ENCODE data around the gene ATP5F1D. TPM values are rescaled to one million over a fixed set of nuclear protein-coding genes. Genes with fewer than 3 reads are reported as not detected.

ATP5F1D gene
- total RNA-seq, 1 donor from 2014 or later: 7.1 TPM

- Histone ChIP-seq H3K9me3 (ENCODE audit: low read depth) (no peaks in the 10 kb centered on the region), H3K4me3 (no peak overlapping the region), H3F3A (ENCODE audit: low read depth) (peaks cover 14% of the 10 kb centered on the region), H3K27ac (no peak overlapping the region), H3K4me1 (peaks cover 19% of the 10 kb centered on the region), H3K79me2 (ENCODE audit: low read depth) (peaks cover 91% of the 10 kb centered on the region), H4K20me1 (ENCODE audit: low read depth) (peaks cover 88% of the 10 kb centered on the region), H3K4me2 (no peak overlapping the region), H3K9ac (no peak overlapping the region), H3K27me3 (no peaks in the 10 kb centered on the region), H2AFZ (replicated peaks) (no peak overlapping the region), H3K36me3 (no peaks in the 10 kb centered on the region)
- Mint-ChIP-seq H3K4me1 (peaks cover 34% of the 10 kb centered on the region), H3K36me3 (peaks cover 14% of the 10 kb centered on the region), H3K4me3 (no peak overlapping the region), H3K27ac (no peak overlapping the region), H3K9me3 (no peaks in the 10 kb centered on the region), H3K27me3 (ENCODE audit: insufficient read depth, low read depth) (peaks cover 4% of the 10 kb centered on the region)
- DNase-seq (ENCODE audit: low spot score): no peak
- TF ChIP-seq CTCF (IDR thresholded peaks at IDR 0.05): no peak
- no peak for TF ChIP-seq EZH2phosphoT487 (IDR thresholded peaks at IDR 0.05)
- no peak for TF ChIP-seq EZH2 (IDR thresholded peaks at IDR 0.05)
Measured at GRCh38 chr19:1210227-1210538, 31.4 kb upstream of the ATP5F1D start.

- Histone ChIP-seq H3K4me3 (no peak overlapping the region), H3K4me1 (peaks cover 19% of the 10 kb centered on the region), H3F3A (ENCODE audit: low read depth) (peaks cover 13% of the 10 kb centered on the region), H3K36me3 (no peaks in the 10 kb centered on the region), H3K9me3 (ENCODE audit: low read depth) (no peaks in the 10 kb centered on the region), H3K79me2 (ENCODE audit: low read depth) (peaks cover 100% of the 10 kb centered on the region), H3K4me2 (no peak overlapping the region), H2AFZ (replicated peaks) (no peak overlapping the region), H3K9ac (no peak overlapping the region), H3K27ac (no peak overlapping the region), H3K27me3 (no peaks in the 10 kb centered on the region), H4K20me1 (ENCODE audit: low read depth) (peaks cover 98% of the 10 kb centered on the region)
- TF ChIP-seq EZH2phosphoT487 (IDR thresholded peaks at IDR 0.05) (no peak), CTCF (IDR thresholded peaks at IDR 0.05) (no peak), EZH2 (IDR thresholded peaks at IDR 0.05) (no peak)
- H3K4me3 Mint-ChIP-seq: peak overlapping the region; percentile 66
- H3K27me3 Mint-ChIP-seq (ENCODE audit: insufficient read depth, low read depth): peaks cover 3% of the 10 kb centered on the region
- DNase-seq (ENCODE audit: low spot score): peak; percentile 64
- H3K4me1 Mint-ChIP-seq: peaks cover 36% of the 10 kb centered on the region
- H3K27ac Mint-ChIP-seq: peak overlapping the region; percentile 50
- H3K9me3 Mint-ChIP-seq: no peaks in the 10 kb centered on the region
- H3K36me3 Mint-ChIP-seq: peaks cover 14% of the 10 kb centered on the region
Measured at GRCh38 chr19:1211494-1212234, 29.9 kb upstream of the ATP5F1D start.

GRCh38 chr19:1213391-1214286 is 27.9 kb upstream of the ATP5F1D start:
- H3K4me2 ChIP-seq: no peak overlapping the region
- TF ChIP-seq EZH2phosphoT487 (IDR thresholded peaks at IDR 0.05) (no peak), EZH2 (IDR thresholded peaks at IDR 0.05) (no peak), CTCF (IDR thresholded peaks at IDR 0.05) (no peak)
- no peak overlapping the region for H3K27ac ChIP-seq
- DNase-seq (ENCODE audit: low spot score): no peak
- H3F3A ChIP-seq (ENCODE audit: low read depth): peaks cover 4% of the 10 kb centered on the region
- H2AFZ ChIP-seq (replicated peaks): no peak overlapping the region
- Mint-ChIP-seq H3K36me3 (peaks cover 12% of the 10 kb centered on the region), H3K27ac (peak overlapping the region; percentile 42), H3K27me3 (ENCODE audit: insufficient read depth, low read depth) (no peaks in the 10 kb centered on the region), H3K4me1 (peaks cover 35% of the 10 kb centered on the region), H3K9me3 (no peaks in the 10 kb centered on the region), H3K4me3 (peak overlapping the region; percentile 43)
- peaks cover 98% of the 10 kb centered on the region for H4K20me1 ChIP-seq (ENCODE audit: low read depth)
- H3K27me3 ChIP-seq: no peaks in the 10 kb centered on the region
- no peak overlapping the region for H3K4me3 ChIP-seq
- H3K9ac ChIP-seq: no peak overlapping the region
- H3K9me3 ChIP-seq (ENCODE audit: low read depth): no peaks in the 10 kb centered on the region
- H3K36me3 ChIP-seq: no peaks in the 10 kb centered on the region
- H3K79me2 ChIP-seq (ENCODE audit: low read depth): peaks cover 100% of the 10 kb centered on the region
- peaks cover 5% of the 10 kb centered on the region for H3K4me1 ChIP-seq

All from neural progenitor cell (in vitro differentiated cells).